Measurements from ENCODE around the gene UMODL1. TPM values are rescaled to one million over a fixed set of nuclear protein-coding genes. Genes with fewer than 3 reads are reported as not detected.

Gene UMODL1
- total RNA-seq, 1 experiment from 2014 or later: 0.18 TPM

GRCh38 chr21:42127164-42128150, 56.3 kb downstream of the UMODL1 start:
- H3K4me1 ChIP-seq (ENCODE audit: control insufficient read depth, insufficient read depth, low read length): no peaks in the 10 kb centered on the region
- no peaks in the 10 kb centered on the region for H3K27me3 ChIP-seq (ENCODE audit: control insufficient read depth, insufficient read depth, low read length)
- BruUV-seq (replicated peaks): no TSS peak
- no peak for DNase-seq (ENCODE audit: low read depth, low spot score)
- H3K36me3 ChIP-seq (ENCODE audit: control insufficient read depth, insufficient read depth, low read length): no peaks in the 10 kb centered on the region
- POLR2A ChIA-PET: no interaction called here
- no peak for TF ChIP-seq SIN3A (IDR thresholded peaks at IDR 0.05; ENCODE audit: borderline replicate concordance, insufficient read depth, low read depth, low read length)
- TF ChIP-seq, protein P1, sequence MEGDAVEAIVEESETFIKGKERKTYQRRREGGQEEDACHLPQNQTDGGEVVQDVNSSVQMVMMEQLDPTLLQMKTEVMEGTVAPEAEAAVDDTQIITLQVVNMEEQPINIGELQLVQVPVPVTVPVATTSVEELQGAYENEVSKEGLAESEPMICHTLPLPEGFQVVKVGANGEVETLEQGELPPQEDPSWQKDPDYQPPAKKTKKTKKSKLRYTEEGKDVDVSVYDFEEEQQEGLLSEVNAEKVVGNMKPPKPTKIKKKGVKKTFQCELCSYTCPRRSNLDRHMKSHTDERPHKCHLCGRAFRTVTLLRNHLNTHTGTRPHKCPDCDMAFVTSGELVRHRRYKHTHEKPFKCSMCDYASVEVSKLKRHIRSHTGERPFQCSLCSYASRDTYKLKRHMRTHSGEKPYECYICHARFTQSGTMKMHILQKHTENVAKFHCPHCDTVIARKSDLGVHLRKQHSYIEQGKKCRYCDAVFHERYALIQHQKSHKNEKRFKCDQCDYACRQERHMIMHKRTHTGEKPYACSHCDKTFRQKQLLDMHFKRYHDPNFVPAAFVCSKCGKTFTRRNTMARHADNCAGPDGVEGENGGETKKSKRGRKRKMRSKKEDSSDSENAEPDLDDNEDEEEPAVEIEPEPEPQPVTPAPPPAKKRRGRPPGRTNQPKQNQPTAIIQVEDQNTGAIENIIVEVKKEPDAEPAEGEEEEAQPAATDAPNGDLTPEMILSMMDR (IDR thresholded peaks at IDR 0.05): no peak
- no peak for TF ChIP-seq REST (IDR thresholded peaks at IDR 0.05; ENCODE audit: insufficient read depth in 1 of 2, low read depth in 2 of 2, low read length in 1 of 2)
- no peak for TF ChIP-seq TCF7L2 (IDR thresholded peaks at IDR 0.05; ENCODE audit: low read depth, low read length)
- TF ChIP-seq POLR2AphosphoS5 (IDR thresholded peaks at IDR 0.05; ENCODE audit: low read depth, low read length): no peak
- no peak overlapping the region for H3K4me3 ChIP-seq (ENCODE audit: low read depth in 2 of 2, low read length in 2 of 2)
- H3K27ac ChIP-seq (ENCODE audit: low read length): no peak overlapping the region
- in situ Hi-C loops (cut with HindIII; ENCODE audit: low pct_unique_long_range_greater_than_20kb, low sequenced_read_pairs): no loop called here
- CTCF ChIA-PET: no interaction called here
- H3K9me3 ChIP-seq (ENCODE audit: control insufficient read depth, insufficient read depth, low read depth, low read length): no peaks in the 10 kb centered on the region
- intact Hi-C loops (cut with micrococcal nuclease; ENCODE audit: unreplicated experiment): no loop called here
- no peak for ATAC-seq

GRCh38 chr21:42129300-42130266, 58.5 kb downstream of the UMODL1 start:
- TF ChIP-seq TCF7L2 (IDR thresholded peaks at IDR 0.05; ENCODE audit: low read depth, low read length) (no peak), POLR2AphosphoS5 (IDR thresholded peaks at IDR 0.05; ENCODE audit: low read depth, low read length) (no peak), REST (IDR thresholded peaks at IDR 0.05; ENCODE audit: insufficient read depth in 1 of 2, low read depth in 2 of 2, low read length in 1 of 2) (no peak), SIN3A (IDR thresholded peaks at IDR 0.05; ENCODE audit: borderline replicate concordance, insufficient read depth, low read depth, low read length) (no peak)
- TF ChIP-seq, protein P1 (IDR thresholded peaks at IDR 0.05): no peak
- Histone ChIP-seq H3K27ac (ENCODE audit: low read length) (no peak overlapping the region), H3K9me3 (ENCODE audit: control insufficient read depth, insufficient read depth, low read depth, low read length) (no peaks in the 10 kb centered on the region), H3K4me1 (ENCODE audit: control insufficient read depth, insufficient read depth, low read length) (no peaks in the 10 kb centered on the region), H3K27me3 (ENCODE audit: control insufficient read depth, insufficient read depth, low read length) (no peaks in the 10 kb centered on the region), H3K4me3 (ENCODE audit: low read depth in 2 of 2, low read length in 2 of 2) (no peak overlapping the region), H3K36me3 (ENCODE audit: control insufficient read depth, insufficient read depth, low read length) (no peaks in the 10 kb centered on the region)
- BruUV-seq (replicated peaks): no TSS peak
- in situ Hi-C loops (cut with HindIII; ENCODE audit: low pct_unique_long_range_greater_than_20kb, low sequenced_read_pairs): no loop called here
- DNase-seq (ENCODE audit: low read depth, low spot score) (no peak), ATAC-seq (no peak)
- POLR2A ChIA-PET: no interaction called here
- CTCF ChIA-PET: no interaction called here
- intact Hi-C loops (cut with micrococcal nuclease; ENCODE audit: unreplicated experiment): no loop called here
